Activated CD4-positive, CD25-positive, alpha-beta regulatory T cell (primary cell): ENCODE data around the gene APOBEC3C.
"Not testable (repeated sequence)": the region's sequence is repeated elsewhere in the genome, so short reads cannot be mapped to it uniquely, and the experiment has no call there.

Experiments used
- DNase-seq, 4 experiments: peaks; one replicate each; lab custom pipeline; 2025; lab: John Stamatoyannopoulos, UW

The APOBEC3C gene

DNA sequence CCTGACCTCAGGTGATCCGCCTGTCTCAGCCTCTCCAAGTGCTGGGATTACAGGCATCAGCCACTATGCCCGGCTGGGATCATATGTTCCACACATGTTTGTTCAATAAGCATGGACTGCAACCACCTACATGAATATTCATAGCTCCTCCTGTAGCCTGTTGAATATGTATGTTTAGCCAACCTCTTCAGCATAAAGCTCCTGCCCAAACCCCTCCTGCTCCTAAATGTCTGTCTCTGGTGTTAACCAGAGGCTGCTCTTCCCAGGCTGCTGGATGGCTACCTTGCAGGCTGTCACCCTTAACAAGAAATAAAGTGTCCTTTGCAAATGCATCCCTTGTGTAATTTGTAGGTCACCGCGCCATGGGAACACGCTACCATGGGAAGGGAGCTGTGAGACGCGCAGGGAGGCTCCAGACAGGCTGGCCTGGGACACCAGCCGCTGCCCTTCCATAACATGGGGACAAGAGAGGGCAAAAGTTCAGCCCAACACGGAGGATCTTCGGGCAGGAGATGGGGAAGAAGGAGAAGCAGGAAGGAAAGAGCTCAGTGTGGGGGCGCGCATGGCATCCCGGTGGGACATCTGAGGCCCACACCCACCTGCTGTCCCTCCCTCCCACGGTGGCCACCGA is 6.1 kb downstream of the APOBEC3C start:
- not testable (repeated sequence) for DNase-seq

- no peak for DNase-seq
These were observed 7.6 kb downstream of the APOBEC3C start for GRCh38 chr22:39021552-39022250.

- no peak for DNase-seq
These were observed 10.7 kb downstream of the APOBEC3C start for GRCh38 chr22:39024519-39025308.

DNA sequence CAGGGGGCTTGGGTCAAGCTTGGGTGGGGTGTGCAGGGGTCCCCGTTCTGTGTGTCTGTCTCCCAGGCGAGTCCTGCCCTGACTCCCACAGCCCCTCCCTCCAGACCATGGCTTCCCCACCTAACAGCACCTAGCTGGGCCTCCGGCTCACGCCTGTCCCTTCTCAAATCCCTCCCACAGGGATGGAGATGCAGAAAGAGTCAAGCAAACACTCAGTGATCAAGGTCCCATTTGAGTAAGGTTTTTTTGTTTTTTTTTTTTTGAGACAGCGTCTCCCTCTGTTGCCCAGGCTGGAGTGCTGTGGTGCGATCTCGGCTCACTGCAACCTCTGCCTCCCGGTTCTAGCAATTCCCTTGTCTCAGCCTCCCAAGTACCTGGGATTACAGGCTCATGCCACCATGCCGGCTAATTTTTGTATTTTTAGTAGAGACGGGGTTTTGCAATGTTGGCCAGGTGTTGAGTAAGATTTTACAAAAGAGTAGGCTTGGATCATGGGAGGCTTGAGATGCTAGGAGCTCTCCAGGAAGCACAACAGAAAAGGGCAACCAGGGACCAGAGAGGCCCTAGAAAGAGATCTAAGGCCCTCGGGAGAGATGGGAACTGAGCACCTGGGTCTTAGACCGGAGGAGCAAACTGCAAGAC is 12.6 kb downstream of the APOBEC3C start:
- no peak for DNase-seq

- no peak for DNase-seq
These were observed 13.7 kb downstream of the APOBEC3C start for GRCh38 chr22:39027717-39028116.

DNA sequence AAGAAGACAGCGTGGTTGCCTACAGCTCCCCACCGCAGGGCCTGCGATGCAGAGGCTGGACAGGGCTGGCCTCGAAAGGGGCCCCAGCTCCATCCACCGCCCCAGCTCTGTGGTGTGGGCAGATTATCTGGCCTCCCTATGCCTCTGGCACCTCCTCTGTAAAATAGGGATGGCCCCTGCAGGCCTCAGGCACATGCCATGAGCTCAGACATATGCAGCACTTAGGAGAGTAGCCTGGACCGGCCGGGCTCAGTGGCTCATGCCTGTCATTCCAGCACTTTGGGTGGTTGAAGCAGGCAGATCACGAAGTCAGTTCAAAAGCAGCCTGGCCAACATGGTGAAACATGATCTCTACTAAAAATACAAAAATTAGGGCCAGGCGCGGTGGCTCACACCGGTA is 14.2 kb downstream of the APOBEC3C start:
- DNase-seq = no peak

GRCh38 chr22:39029227-39029626 is 15.2 kb downstream of the APOBEC3C start:
- DNase-seq = no peak

GRCh38 chr22:39030705-39031104 is 16.6 kb downstream of the APOBEC3C start:
- DNase-seq = no peak

DNA sequence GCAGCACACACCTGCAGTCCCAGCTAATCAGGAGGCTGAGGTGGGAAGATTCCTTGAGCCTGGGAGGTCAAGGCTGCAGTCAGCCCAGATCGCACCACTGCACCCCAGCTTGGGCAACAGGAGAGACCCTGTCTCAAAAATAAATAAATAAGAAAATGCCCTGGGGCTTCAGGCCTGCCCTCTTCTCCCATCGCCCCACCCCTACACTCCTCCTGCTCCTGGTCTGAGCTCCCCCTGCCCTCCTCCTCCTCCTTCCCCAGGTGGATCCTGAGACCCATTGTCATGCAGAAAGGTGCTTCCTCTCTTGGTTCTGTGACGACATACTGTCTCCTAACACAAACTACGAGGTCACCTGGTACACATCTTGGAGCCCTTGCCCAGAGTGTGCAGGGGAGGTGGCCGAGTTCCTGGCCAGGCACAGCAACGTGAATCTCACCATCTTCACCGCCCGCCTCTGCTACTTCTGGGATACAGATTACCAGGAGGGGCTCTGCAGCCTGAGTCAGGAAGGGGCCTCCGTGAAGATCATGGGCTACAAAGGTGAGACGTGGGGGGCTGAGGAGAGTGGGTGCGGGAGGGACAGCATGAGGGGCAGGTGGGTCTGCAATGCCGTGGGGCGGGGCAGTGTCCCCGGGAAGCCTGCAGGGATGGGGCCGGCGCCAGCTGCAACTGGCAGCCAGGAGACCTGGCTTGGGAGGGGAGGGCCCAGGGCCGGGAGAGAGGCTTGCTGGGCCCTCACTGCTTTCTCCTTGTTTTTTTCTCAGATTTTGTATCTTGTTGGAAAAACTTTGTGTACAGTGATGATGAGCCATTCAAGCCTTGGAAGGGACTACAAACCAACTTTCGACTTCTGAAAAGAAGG is 17.6 kb downstream of the APOBEC3C start:
- DNase-seq = not testable (repeated sequence)

- not testable (repeated sequence) for DNase-seq
These were observed 23.0 kb downstream of the APOBEC3C start for GRCh38 chr22:39037071-39037470.

GRCh38 chr22:39039306-39040126 is 25.5 kb downstream of the APOBEC3C start:
- no peak for DNase-seq

GRCh38 chr22:39040155-39040537 is 26.1 kb downstream of the APOBEC3C start:
- DNase-seq = not testable (repeated sequence)

- DNase-seq = not testable (repeated sequence)
These were observed 26.7 kb downstream of the APOBEC3C start, which contains the start of gene APOBEC3F for GRCh38 chr22:39040538-39041296. Gene APOBEC3F (plus strand): TSS chr22:39040864. CDS start chr22:39040961, 97 bp downstream.

GRCh38 chr22:39041908-39042307 is 27.9 kb downstream of the APOBEC3C start:
- no peak for DNase-seq

DNA sequence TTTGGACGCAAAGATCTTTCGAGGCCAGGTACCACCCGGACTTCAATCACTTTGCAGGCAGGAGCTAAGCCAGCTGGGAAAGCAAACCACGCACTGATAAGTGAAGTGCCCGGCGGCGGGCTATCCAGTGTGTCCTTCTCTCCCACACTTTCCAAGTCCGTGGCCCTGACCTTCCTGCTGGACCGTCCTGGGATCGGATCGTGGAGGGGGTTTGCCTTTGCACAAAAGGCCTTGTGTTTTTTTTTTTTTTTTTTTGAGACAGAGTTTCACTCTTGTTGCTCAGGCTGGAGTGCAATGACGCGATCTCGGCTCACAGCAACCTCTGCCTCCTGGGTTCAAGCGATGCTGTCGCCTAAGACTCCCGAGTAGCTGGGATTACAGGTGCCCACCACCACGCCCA is 29.0 kb downstream of the APOBEC3C start:
- DNase-seq = not testable (repeated sequence)

DNA sequence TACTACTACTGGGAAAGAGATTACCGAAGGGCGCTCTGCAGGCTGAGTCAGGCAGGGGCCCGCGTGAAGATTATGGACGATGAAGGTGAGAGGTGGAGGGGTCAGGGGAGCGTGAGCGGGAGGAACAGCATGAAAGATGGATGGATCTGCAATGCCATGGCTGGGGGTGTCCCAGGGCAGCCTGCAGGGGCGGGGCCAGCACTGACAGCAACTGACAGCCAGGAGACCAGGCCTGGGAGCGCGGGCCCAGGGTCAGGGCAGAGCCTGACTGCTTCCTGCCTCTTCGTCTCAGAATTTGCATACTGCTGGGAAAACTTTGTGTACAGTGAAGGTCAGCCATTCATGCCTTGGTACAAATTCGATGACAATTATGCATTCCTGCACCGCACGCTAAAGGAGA is 31.1 kb downstream of the APOBEC3C start:
- not testable (repeated sequence) for DNase-seq

- not testable (repeated sequence) for DNase-seq
These were observed 35.4 kb downstream of the APOBEC3C start for GRCh38 chr22:39049486-39049885.

GRCh38 chr22:39051844-39052495 is 37.9 kb downstream of the APOBEC3C start:
- not testable (repeated sequence) for DNase-seq

DNA sequence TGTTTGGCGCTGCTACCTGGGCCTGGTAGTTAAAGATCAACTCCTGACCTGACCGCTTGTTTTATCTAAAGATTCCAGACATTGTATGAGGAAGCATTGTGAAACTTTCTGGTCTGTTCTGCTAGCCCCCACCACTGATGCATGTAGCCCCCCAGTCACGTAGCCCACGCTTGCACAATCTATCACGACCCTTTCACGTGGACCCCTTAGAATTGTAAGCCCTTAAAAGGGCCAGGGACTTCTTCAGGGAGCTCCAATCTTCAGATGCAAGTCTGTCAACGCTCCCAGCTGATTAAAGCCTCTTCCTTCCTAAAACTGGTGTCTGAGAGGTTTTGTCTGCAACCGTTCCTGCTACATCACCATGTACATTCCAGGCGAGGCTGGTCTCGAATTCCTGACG is 41.6 kb downstream of the APOBEC3C start:
- no peak for DNase-seq
